ENCODE data around the gene EEA1. TPM values are rescaled to one million over a fixed set of nuclear protein-coding genes. Genes with fewer than 3 reads are reported as not detected.

The EEA1 gene
- total RNA-seq, 1 donor from 2014 or later: 59.2 TPM

GRCh38 chr12:92762773-92763172 is 166.3 kb downstream of the EEA1 start:
- intact Hi-C loops (cut with DNase I): no loop called here
- no peaks in the 10 kb centered on the region for H3K4me1 ChIP-seq
- no peak for DNase-seq (ENCODE audit: extremely low spot score in 2 of 2)
- TF ChIP-seq, protein P1, sequence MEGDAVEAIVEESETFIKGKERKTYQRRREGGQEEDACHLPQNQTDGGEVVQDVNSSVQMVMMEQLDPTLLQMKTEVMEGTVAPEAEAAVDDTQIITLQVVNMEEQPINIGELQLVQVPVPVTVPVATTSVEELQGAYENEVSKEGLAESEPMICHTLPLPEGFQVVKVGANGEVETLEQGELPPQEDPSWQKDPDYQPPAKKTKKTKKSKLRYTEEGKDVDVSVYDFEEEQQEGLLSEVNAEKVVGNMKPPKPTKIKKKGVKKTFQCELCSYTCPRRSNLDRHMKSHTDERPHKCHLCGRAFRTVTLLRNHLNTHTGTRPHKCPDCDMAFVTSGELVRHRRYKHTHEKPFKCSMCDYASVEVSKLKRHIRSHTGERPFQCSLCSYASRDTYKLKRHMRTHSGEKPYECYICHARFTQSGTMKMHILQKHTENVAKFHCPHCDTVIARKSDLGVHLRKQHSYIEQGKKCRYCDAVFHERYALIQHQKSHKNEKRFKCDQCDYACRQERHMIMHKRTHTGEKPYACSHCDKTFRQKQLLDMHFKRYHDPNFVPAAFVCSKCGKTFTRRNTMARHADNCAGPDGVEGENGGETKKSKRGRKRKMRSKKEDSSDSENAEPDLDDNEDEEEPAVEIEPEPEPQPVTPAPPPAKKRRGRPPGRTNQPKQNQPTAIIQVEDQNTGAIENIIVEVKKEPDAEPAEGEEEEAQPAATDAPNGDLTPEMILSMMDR (IDR thresholded peaks at IDR 0.05): no peak
- TF ChIP-seq POLR2A (IDR thresholded peaks at IDR 0.05): no peak
- TF ChIP-seq POLR2AphosphoS5 (IDR thresholded peaks at IDR 0.05; ENCODE audit: insufficient read depth in 1 of 2, low read depth in 1 of 2): no peak
- H3K9me3 ChIP-seq: no peaks in the 10 kb centered on the region
- H3K4me3 ChIP-seq: no peak overlapping the region
- H3K27ac ChIP-seq: no peak overlapping the region
- no peaks in the 10 kb centered on the region for H3K27me3 ChIP-seq
- no peaks in the 10 kb centered on the region for H3K36me3 ChIP-seq

- Histone ChIP-seq H3K9me3 (no peaks in the 10 kb centered on the region), H3K4me3 (no peak overlapping the region), H3K27ac (no peak overlapping the region), H3K36me3 (no peaks in the 10 kb centered on the region), H3K4me1 (no peaks in the 10 kb centered on the region), H3K27me3 (no peaks in the 10 kb centered on the region)
- intact Hi-C loops (cut with DNase I): no loop called here
- no peak for DNase-seq (ENCODE audit: extremely low spot score in 2 of 2)
- TF ChIP-seq, protein P1 (IDR thresholded peaks at IDR 0.05): no peak
- TF ChIP-seq POLR2A (IDR thresholded peaks at IDR 0.05) (no peak), POLR2AphosphoS5 (IDR thresholded peaks at IDR 0.05; ENCODE audit: insufficient read depth in 1 of 2, low read depth in 1 of 2) (no peak)
These were observed 169.3 kb downstream of the EEA1 start for GRCh38 chr12:92759634-92760268.

DNA sequence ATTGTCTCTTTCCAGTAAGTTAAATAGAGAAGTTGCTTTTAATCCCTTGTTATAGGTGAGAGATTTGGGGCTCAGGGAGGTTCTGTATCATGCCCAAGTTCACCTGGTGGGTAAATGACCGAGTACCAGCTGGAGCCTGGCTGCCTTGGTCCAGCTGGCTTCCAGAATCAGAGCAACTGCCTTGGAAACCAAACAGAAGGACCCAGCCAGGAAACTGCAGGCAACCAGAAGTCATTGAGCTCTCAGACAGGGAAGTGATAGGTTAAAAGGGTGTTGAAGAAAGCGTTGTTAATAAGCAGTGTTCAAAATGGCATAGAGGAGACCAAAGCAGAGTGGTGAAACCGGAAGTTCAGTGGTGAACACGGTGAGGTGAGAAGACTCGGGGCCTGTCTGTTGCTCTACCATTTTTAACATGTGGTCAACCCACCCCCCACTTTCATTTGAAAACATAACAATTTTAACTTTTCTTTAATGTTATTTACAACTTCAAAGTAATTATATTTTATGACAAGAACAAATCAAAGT is 171.4 kb downstream of the EEA1 start:
- no peak overlapping the region for H3K4me3 ChIP-seq
- DNase-seq (ENCODE audit: extremely low spot score in 2 of 2): no peak
- TF ChIP-seq, protein P1 (IDR thresholded peaks at IDR 0.05): no peak
- TF ChIP-seq POLR2A (IDR thresholded peaks at IDR 0.05) (no peak), POLR2AphosphoS5 (IDR thresholded peaks at IDR 0.05; ENCODE audit: insufficient read depth in 1 of 2, low read depth in 1 of 2) (no peak)
- H3K4me1 ChIP-seq: peaks cover 6% of the 10 kb centered on the region
- no peaks in the 10 kb centered on the region for H3K27me3 ChIP-seq
- intact Hi-C loops (cut with DNase I): no loop called here
- no peaks in the 10 kb centered on the region for H3K9me3 ChIP-seq
- no peaks in the 10 kb centered on the region for H3K36me3 ChIP-seq
- H3K27ac ChIP-seq: no peak overlapping the region

- Histone ChIP-seq H3K36me3 (no peaks in the 10 kb centered on the region), H3K9me3 (no peaks in the 10 kb centered on the region), H3K27ac (no peak overlapping the region), H3K4me1 (peaks cover 6% of the 10 kb centered on the region), H3K4me3 (no peak overlapping the region), H3K27me3 (no peaks in the 10 kb centered on the region)
- DNase-seq (ENCODE audit: extremely low spot score in 2 of 2): no peak
- intact Hi-C loops (cut with DNase I): no loop called here
- TF ChIP-seq, protein P1 (IDR thresholded peaks at IDR 0.05): no peak
- TF ChIP-seq POLR2AphosphoS5 (IDR thresholded peaks at IDR 0.05; ENCODE audit: insufficient read depth in 1 of 2, low read depth in 1 of 2) (no peak), POLR2A (IDR thresholded peaks at IDR 0.05) (no peak)
These were observed 172.0 kb downstream of the EEA1 start for GRCh38 chr12:92756898-92757596.

All from vagina (tissue), 2 donors.